ENCODE data around the gene ADCK2. TPM values are rescaled to one million over a fixed set of nuclear protein-coding genes. Genes with fewer than 3 reads are reported as not detected.

The ADCK2 gene
- total and polyA plus RNA-seq, 10 of the 15 experiments (the other 5 are each of a cell fraction or from before 2014, with no cell fraction given): 0.52 to 19.4 (median 13.1) TPM

GRCh38 chr7:140696680-140697446 lies 24.1 kb downstream of the ADCK2 start, which contains the start of gene NDUFB2 (continued):
- no peak for TF ChIP-seq ETV6 (conservative IDR thresholded peaks at IDR 0.05 in 1 of 2, IDR thresholded peaks at IDR 0.05 in 1 of 2; ENCODE audit: borderline replicate concordance in 1 of 2, low read depth in 1 of 2)
- TF ChIP-seq, protein P1, sequence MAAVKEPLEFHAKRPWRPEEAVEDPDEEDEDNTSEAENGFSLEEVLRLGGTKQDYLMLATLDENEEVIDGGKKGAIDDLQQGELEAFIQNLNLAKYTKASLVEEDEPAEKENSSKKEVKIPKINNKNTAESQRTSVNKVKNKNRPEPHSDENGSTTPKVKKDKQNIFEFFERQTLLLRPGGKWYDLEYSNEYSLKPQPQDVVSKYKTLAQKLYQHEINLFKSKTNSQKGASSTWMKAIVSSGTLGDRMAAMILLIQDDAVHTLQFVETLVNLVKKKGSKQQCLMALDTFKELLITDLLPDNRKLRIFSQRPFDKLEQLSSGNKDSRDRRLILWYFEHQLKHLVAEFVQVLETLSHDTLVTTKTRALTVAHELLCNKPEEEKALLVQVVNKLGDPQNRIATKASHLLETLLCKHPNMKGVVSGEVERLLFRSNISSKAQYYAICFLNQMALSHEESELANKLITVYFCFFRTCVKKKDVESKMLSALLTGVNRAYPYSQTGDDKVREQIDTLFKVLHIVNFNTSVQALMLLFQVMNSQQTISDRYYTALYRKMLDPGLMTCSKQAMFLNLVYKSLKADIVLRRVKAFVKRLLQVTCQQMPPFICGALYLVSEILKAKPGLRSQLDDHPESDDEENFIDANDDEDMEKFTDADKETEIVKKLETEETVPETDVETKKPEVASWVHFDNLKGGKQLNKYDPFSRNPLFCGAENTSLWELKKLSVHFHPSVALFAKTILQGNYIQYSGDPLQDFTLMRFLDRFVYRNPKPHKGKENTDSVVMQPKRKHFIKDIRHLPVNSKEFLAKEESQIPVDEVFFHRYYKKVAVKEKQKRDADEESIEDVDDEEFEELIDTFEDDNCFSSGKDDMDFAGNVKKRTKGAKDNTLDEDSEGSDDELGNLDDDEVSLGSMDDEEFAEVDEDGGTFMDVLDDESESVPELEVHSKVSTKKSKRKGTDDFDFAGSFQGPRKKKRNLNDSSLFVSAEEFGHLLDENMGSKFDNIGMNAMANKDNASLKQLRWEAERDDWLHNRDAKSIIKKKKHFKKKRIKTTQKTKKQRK (IDR thresholded peaks at IDR 0.05; ENCODE audit: low read depth, low read length): no peak
- no peak for TF ChIP-seq ZNF217 (IDR thresholded peaks at IDR 0.05)
- TF ChIP-seq, protein P2, sequence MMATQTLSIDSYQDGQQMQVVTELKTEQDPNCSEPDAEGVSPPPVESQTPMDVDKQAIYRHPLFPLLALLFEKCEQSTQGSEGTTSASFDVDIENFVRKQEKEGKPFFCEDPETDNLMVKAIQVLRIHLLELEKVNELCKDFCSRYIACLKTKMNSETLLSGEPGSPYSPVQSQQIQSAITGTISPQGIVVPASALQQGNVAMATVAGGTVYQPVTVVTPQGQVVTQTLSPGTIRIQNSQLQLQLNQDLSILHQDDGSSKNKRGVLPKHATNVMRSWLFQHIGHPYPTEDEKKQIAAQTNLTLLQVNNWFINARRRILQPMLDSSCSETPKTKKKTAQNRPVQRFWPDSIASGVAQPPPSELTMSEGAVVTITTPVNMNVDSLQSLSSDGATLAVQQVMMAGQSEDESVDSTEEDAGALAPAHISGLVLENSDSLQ (IDR thresholded peaks at IDR 0.05): peak; percentile 96; the same call in 1 of the 2 replicates
- no peak for TF ChIP-seq SMAD1 (IDR thresholded peaks at IDR 0.05; ENCODE audit: low read depth, partially characterized antibody)
- no peak for TF ChIP-seq CEBPB (IDR thresholded peaks at IDR 0.05; ENCODE audit: borderline replicate concordance in 1 of 2, low read depth in 2 of 2, low read length in 2 of 2)
- peak; percentile 67; the same call in 1 of the 2 replicates for TF ChIP-seq ZNF207 (IDR thresholded peaks at IDR 0.05; ENCODE audit: borderline replicate concordance)
- TF ChIP-seq E4F1 (IDR thresholded peaks at IDR 0.05; ENCODE audit: borderline replicate concordance, partially characterized antibody): peak; percentile 64
- TF ChIP-seq, protein P3, sequence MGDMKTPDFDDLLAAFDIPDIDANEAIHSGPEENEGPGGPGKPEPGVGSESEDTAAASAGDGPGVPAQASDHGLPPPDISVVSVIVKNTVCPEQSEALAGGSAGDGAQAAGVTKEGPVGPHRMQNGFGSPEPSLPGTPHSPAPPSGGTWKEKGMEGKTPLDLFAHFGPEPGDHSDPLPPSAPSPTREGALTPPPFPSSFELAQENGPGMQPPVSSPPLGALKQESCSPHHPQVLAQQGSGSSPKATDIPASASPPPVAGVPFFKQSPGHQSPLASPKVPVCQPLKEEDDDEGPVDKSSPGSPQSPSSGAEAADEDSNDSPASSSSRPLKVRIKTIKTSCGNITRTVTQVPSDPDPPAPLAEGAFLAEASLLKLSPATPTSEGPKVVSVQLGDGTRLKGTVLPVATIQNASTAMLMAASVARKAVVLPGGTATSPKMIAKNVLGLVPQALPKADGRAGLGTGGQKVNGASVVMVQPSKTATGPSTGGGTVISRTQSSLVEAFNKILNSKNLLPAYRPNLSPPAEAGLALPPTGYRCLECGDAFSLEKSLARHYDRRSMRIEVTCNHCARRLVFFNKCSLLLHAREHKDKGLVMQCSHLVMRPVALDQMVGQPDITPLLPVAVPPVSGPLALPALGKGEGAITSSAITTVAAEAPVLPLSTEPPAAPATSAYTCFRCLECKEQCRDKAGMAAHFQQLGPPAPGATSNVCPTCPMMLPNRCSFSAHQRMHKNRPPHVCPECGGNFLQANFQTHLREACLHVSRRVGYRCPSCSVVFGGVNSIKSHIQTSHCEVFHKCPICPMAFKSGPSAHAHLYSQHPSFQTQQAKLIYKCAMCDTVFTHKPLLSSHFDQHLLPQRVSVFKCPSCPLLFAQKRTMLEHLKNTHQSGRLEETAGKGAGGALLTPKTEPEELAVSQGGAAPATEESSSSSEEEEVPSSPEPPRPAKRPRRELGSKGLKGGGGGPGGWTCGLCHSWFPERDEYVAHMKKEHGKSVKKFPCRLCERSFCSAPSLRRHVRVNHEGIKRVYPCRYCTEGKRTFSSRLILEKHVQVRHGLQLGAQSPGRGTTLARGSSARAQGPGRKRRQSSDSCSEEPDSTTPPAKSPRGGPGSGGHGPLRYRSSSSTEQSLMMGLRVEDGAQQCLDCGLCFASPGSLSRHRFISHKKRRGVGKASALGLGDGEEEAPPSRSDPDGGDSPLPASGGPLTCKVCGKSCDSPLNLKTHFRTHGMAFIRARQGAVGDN (IDR thresholded peaks at IDR 0.05): no peak
- 0 out of 2 replicates have a peak, but pooled peaks have one; percentile 54 for TF ChIP-seq SMAD5 (IDR thresholded peaks at IDR 0.05; ENCODE audit: low read depth)
- no peak for TF ChIP-seq SREBF2 (IDR thresholded peaks at IDR 0.05; ENCODE audit: low read length)
- no peak for TF ChIP-seq YBX1 (IDR thresholded peaks at IDR 0.05)
- peak; percentile 33 for TF ChIP-seq HDGF (IDR thresholded peaks at IDR 0.05)
- TF ChIP-seq ZNF622 (IDR thresholded peaks at IDR 0.05): no peak
- no peak for TF ChIP-seq KAT2A (conservative IDR thresholded peaks at IDR 0.05; ENCODE audit: control insufficient read depth, low read depth, low read length)
- peak; percentile 95 for TF ChIP-seq POLR2A (IDR thresholded peaks at IDR 0.05; ENCODE audit: low read depth, low read length)
- no peak for TF ChIP-seq MTA2 (IDR thresholded peaks at IDR 0.05; ENCODE audit: low read depth)
- peak; percentile 59; the same call in 1 of the 2 replicates for TF ChIP-seq YY1 (IDR thresholded peaks at IDR 0.05; ENCODE audit: low read depth, low read length)
- TF ChIP-seq, protein P4, sequence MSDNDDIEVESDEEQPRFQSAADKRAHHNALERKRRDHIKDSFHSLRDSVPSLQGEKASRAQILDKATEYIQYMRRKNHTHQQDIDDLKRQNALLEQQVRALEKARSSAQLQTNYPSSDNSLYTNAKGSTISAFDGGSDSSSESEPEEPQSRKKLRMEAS (IDR thresholded peaks at IDR 0.05; ENCODE audit: low read depth, low read length): peak; percentile 81

Measured in GM12878 (cell line).